ENCODE results near the gene KCNJ4.
A peak's percentile ranks its signal among the peaks of the same experiment; 100 is the strongest.

KCNJ4 gene

GRCh38 chr22:38431266-38432010 lies 23.6 kb downstream of the KCNJ4 start:
- no peak for DNase-seq (ENCODE audit: low read depth, low spot score)

- DNase-seq (ENCODE audit: low read depth, low spot score): peak; percentile 44
These were observed 25.4 kb downstream of the KCNJ4 start for GRCh38 chr22:38429499-38430068.

GRCh38 chr22:38428714-38429113 lies 26.3 kb downstream of the KCNJ4 start:
- DNase-seq (ENCODE audit: low read depth, low spot score): no peak

GRCh38 chr22:38427940-38428339 lies 27.1 kb downstream of the KCNJ4 start:
- DNase-seq (ENCODE audit: low read depth, low spot score): no peak

GRCh38 chr22:38427465-38427864 lies 27.5 kb downstream of the KCNJ4 start:
- no peak for DNase-seq (ENCODE audit: low read depth, low spot score)

- no peak for DNase-seq (ENCODE audit: low read depth, low spot score)
These were observed 28.4 kb downstream of the KCNJ4 start for GRCh38 chr22:38426628-38427027.

- no peak for DNase-seq (ENCODE audit: low read depth, low spot score)
These were observed 30.4 kb downstream of the KCNJ4 start for GRCh38 chr22:38424525-38425080.

- DNase-seq (ENCODE audit: low read depth, low spot score): no peak
These were observed 31.2 kb downstream of the KCNJ4 start for GRCh38 chr22:38423512-38424503.

GRCh38 chr22:38422611-38423511 lies 32.1 kb downstream of the KCNJ4 start:
- DNase-seq (ENCODE audit: low read depth, low spot score): no peak

- DNase-seq (ENCODE audit: low read depth, low spot score): no peak
These were observed 34.3 kb downstream of the KCNJ4 start for GRCh38 chr22:38420734-38421133.

GRCh38 chr22:38419858-38420160 lies 35.2 kb downstream of the KCNJ4 start:
- DNase-seq (ENCODE audit: low read depth, low spot score): no peak

- no peak for DNase-seq (ENCODE audit: low read depth, low spot score)
These were observed 35.7 kb downstream of the KCNJ4 start for GRCh38 chr22:38419121-38419857.

- no peak for DNase-seq (ENCODE audit: low read depth, low spot score)
These were observed 36.4 kb downstream of the KCNJ4 start for GRCh38 chr22:38418589-38418988.

GRCh38 chr22:38417252-38418060 lies 37.5 kb downstream of the KCNJ4 start:
- DNase-seq (ENCODE audit: low read depth, low spot score): no peak

GRCh38 chr22:38416621-38417251 lies 38.3 kb downstream of the KCNJ4 start:
- DNase-seq (ENCODE audit: low read depth, low spot score): no peak

GRCh38 chr22:38415561-38416321 lies 39.3 kb downstream of the KCNJ4 start:
- DNase-seq (ENCODE audit: low read depth, low spot score): no peak

GRCh38 chr22:38415046-38415445 lies 40.0 kb downstream of the KCNJ4 start:
- no peak for DNase-seq (ENCODE audit: low read depth, low spot score)

GRCh38 chr22:38414009-38414395 lies 41.0 kb downstream of the KCNJ4 start:
- DNase-seq (ENCODE audit: low read depth, low spot score): no peak

Data from astrocyte of the hippocampus (primary cell).